DMS114 treated with DMSO at 0.1 percent for 48 hours (cell line): ENCODE results near the gene EPHA1.

Source experiments
- DNase-seq: peaks from one replicate; lab custom pipeline; 2025; ENCODE audit not compliant: unreplicated experiment; lab: John Stamatoyannopoulos, UW

Gene EPHA1

DNA sequence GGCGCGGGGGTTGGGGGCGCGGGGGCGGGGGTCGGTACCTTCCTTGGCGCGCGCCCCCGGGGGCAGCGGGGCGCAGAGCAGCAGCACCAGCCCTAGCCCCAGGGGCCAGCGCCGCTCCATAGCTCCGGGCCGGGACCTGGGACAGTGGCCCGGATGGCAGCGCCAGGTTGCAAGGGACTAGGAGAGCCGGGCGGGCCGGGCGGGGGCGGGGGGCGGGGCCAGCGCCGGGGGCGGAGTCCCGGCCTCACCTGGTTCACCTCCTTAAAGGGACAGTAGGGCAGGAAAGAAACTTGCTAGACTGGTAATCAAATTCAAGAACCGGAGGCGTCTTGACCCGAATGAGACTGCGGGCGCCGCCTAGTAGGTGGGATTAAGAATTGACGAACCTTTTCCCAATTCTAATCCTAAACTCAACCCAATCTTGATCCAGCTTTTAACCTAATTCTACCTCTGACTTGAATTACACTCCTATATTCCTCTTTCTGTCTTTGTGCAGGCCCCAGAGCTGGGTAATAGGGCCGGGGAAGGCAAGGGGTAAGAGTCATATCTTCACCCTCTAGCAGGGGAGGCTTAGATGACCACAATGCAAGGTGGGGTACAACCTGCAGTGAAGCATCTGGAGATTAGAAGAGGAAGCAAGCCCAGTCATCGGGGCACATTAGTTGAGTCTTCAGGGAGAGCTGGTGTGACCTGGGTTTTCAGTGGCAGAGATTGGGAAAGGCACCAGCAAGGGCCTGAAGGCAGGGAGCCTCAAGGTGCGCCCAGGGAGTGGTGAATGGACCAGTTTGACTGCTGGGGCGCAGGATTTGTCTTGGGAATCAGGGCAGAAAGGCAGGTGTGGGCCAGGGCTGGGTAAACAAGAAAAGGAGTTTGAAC, at the start of gene EPHA1:
TSS of gene EPHA1 (minus strand) at position 171 of the 876 bp plus-strand sequence. CDS start at position 120, 51 bp downstream.
- DNase-seq: no peak

DNA sequence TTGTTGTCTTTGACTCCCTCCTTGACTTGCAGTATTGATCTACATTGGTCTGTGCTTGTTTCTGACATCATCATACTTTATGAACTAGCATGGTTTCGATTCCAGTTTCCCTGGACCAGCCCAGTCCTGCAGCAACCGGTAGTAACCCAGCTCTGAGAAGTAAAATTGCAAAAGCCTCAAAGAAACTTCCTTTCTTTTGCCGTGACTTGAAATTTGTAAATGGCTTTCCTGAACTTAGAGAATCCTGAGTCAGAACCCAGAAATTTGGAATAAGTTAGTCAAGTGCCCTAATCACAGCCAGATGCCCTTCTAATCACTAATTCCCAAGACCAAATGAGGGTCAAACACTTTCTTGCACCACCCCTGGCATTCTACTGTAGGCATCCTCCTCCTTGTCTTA, 49.6 kb upstream of the EPHA1 start:
- DNase-seq: no peak

DNA sequence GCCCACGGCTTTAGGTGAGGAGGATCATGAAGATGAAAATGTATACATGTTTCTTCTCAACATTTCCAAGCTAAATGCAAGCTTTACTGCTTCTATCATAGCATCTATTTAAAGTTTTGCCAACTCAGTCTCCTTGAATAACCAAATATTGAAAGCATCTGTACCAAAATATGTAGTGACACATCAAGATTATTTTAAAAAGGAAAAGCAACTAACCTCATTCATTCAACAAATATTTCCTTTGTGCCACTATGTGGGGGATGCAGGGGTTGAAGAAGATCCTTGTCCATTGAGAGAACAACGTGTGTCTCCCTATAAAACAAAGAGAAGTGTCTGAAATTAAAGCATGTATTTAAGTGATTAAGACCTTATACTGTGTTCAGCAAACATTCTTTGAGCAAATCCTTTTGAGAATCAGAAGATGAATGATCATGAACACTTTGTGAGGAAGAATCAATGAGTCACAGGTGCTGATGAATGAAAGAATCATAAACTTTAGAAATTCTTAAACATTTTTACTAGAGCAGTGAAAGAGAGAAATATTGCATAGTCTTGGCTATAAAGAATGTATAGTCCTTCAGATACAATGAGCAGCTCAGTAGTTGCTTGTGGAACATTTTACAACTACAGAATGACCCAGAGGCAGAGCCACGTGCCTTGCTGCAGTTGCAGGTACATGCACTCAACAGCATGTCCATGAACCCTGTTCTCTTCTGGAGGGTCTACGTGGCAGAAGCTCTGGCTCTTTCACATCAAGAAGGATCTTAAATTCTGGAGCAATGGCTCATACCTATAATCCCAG, 48.5 kb upstream of the EPHA1 start:
- no peak for DNase-seq

DNA sequence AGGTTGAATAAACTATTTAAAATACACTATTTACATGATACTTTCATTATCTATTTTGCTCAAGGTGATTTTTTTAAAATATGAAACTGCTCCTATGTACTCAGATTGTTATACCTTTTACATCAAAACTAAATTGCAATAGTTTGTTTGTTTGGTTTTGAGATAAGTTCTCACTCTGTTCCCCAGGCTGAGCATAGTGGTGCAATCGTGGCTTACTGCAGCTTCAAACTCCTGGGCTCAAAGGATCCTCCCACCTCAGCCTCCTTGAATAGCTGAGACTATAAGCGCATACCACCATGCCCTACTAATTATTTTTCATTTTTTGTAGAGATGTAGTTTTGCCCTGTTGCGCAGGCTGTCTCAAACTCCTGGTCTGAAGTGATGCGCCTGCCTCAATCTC, 47.3 kb upstream of the EPHA1 start:
- no peak for DNase-seq

DNA sequence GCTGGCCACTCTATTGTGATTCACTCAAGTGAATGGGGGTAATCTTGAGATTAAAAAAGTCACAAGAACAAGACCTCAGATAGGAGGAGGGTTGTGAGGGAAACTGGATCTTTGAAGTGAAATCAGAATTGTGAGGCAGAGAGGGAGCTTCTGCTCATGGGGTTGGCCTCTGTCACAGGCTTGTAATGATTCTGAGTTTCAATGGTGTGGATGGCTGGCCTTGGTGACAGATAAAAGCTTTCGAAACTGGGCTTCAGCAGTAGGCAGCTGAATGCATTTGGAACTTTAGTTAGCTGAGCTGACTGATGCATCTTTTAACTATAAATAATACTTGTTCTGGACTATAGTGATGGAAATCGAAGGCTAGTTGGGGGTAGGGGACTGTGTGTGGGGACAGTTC, 46.8 kb upstream of the EPHA1 start:
- DNase-seq: no peak

DNA sequence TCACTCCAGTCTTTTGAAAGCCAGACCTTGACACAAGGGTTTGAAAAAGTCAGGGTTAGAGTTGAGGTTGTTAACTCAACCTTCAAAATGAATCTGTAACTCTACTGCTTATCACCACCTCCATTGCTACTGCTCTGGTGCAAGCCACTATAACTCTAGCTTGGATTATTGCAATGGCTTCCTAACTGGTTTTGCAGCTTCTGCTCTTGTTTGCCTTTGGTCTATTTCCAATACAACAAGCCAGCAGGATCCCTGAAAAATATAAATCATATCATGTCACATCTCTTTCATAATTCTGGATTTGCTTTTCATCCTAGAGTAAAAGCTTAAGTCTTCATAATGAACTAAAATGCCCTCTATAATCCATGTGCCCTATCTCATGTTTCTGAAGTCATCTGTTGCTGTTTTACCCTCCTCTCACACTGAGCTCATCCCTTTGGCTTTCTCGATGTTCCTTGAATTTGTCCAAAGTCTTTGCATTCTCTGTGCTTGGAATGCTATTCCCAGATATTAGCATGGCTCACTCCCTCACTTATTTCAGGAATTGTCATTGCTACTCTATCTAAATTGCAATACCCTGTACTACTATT, 45.5 kb upstream of the EPHA1 start:
- DNase-seq: no peak

DNA sequence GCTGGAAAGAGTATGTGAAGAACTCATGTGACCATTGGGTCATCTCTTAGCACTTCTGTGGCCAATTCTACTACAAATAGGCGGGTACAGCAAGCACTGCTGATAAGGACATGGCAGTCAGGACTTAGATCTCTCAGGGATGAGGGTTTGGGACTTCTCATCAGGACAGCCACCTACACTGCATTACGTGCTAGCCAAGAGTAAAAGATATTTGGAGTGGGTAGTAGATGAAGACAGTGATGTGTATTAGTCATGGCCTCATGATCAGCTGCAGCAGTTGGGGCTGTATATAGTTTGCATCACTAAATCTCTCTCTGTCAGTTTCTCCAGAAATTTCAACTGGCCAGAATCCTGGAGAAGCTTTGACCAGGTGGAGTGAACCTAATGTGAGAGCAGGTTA, 43.8 kb upstream of the EPHA1 start:
- no peak for DNase-seq

DNA sequence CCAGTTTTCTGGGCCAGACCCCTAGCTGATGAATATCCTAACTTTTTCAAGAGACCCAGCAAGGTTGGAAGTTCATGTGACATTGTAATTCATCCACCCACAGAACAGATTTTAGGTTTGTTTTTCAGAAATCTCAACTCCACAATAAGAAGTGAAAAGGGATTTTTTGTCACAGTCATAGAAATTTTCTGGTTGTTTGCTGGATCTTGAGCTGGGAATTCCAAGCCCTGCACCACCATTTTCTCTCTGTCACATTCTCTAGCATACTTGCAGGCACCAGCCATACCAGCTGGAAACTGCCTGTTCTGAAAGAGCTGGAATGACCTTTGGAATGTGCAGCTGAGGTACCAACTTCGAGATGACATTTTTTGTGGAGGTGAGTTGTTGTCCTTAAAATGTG, 43.1 kb upstream of the EPHA1 start:
- no peak for DNase-seq

DNA sequence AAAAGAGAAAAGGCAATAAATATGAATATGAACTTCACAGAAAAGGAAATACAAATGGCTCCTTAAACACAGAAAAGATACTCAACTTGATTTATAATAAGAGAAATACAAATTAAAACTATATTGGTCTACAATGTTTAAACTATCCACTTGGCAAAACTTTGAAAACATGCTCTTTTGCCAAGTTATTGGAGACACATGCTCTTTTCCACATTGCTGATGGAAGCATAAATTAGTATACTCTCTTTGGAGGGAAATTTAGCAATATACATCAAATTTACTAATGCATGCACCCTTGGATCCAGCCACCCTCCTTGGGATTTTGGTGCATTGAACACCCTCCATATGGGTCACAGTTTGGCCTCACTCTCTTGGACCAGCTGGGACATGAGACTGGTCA, 42.5 kb upstream of the EPHA1 start:
- DNase-seq: no peak

DNA sequence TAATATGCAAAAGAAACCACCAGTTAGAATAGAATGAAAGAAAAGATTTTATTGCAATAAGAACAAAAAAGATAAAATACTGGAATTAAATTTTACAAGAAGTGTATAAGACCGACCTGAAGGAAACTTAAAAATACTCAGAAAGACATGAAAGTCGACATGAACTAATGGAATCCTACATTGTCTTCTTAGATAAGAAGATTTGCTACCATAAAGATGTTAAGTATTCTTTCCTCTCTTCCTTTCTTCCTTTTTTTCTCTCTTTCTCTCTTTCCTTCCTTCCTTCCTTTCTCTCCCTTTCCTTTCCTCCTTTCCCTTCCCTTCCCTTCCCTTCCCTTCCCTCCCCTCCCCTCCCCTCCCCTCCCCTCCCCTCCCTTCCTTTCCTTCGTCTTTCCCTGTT, 41.1 kb upstream of the EPHA1 start:
- no peak for DNase-seq

DNA sequence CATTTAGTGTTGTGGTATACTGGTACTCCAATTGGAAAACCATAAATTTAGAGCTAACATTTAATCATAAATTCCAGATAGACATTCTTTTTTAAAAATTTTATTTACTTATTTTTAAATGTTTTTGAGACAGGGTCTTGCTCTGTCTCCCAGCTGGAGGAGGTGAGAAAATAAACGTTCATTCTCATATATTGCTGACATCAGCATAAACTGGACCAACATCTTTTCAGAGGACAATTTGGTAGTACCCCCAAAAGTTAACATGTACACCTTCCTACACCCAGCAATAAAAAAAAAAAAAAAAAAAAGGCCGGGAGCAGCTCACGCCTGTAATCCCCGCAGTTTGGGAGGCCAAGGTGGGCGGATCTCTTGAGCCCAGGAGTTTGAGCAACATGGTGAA, 39.8 kb upstream of the EPHA1 start:
- DNase-seq: no peak

DNA sequence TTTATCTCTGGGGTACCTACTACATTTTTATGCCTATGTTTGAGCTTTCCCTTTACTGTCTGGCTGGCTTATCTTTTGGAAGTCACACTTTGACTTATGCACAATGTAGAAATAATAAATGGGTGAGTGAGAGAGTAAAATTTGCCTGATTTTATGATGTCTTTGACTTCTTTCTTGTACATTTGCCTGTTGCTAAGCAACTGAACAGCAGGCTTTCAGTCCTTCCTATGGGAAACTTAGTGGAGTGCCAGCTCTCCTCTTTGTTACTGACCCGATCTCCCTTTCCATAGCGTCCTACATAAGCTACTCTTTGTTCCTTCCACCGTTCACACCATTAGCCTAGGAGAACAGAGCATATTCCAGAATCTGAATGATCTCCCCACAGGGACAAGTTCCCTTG, 38.8 kb upstream of the EPHA1 start:
- no peak for DNase-seq

DNA sequence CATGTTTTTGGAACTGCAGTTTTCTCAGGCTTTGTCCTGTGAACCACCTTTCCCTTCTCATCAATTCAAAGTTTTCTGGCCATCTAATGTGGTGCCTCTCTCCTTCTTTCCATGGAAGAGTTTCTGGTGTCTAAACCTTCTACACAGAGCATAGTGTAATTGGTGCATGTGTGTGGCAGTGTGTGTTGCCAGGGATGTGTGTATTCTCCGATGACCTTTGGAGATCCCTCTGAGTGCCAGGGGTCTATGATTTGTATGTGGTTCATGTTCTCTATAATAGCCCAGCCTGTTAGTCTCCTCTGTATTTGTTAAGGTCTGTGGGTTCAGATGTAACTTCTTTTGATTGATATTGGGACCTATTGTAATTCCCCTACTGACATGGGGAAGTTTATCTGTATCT, 36.1 kb upstream of the EPHA1 start:
- DNase-seq: no peak

DNA sequence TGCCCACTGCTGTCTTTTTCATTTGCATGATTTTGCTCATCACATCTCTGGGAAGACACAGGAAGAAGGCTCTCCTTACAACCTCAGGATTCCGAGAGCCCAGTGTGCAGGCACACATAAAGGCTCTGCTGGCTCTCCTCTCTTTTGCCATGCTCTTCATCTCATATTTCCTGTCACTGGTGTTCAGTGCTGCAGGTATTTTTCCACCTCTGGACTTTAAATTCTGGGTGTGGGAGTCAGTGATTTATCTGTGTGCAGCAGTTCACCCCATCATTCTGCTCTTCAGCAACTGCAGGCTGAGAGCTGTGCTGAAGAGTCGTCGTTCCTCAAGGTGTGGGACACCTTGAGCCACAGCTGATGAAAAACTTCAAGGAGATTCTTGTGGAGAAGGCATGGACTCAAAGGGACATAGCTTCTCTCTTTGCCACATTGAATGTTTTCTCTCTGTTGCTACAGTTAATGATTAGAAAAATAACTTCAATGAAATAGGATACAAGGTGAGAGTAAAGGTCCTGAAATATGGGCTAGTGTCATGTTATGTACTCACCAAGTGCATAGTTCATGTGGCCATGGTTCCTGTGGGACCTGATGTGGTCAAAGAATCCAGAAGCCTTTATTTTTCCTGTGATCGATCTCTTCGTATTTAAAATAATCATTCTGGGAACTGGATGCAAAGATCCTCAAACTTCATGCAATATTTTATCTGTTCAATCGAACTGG, 35.6 kb upstream of the EPHA1 start:
- DNase-seq: no peak

DNA sequence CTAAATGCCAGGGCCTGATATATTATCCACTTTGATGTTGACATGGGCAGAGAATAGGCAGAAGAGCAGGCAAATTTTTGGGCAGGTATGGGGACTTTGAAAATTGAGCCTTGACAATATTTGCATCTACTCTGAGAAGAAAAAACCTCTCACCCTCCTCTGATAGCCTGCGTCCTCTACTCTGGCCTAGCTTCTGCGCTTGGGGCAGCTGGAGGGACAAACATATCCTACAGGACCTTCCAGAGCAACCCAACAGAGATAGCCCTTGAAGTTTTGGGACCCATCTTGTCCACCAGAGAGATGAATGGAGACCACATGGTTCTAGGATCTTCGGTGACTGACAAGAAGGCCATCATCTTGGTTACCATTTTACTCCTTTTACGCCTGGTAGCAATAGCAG, 34.5 kb upstream of the EPHA1 start, which contains the start of gene TAS2R60:
TSS of gene TAS2R60 (plus strand) at position 301 of the 400 bp plus-strand sequence. CDS start at position 301, 0 bp downstream.
- no peak for DNase-seq

DNA sequence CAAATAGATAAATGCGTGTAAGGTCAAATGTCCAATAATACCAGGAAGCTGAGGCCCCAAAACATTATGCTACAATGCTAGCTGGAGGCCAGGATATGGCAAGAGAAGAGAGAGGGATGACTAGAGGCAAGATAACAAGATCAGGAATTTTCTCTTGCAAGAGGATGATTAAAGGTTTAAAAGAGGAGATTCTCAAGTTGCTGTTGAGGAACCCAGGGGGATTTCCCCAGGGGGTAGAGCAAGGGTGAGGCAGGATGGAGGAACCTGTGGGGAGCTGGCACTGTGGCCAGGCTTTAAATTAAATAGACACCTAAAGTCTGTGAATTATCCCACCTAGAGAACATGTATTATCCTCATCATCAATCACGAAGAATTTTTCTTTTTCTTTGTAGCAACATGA, 31.2 kb upstream of the EPHA1 start:
- DNase-seq: no peak

DNA sequence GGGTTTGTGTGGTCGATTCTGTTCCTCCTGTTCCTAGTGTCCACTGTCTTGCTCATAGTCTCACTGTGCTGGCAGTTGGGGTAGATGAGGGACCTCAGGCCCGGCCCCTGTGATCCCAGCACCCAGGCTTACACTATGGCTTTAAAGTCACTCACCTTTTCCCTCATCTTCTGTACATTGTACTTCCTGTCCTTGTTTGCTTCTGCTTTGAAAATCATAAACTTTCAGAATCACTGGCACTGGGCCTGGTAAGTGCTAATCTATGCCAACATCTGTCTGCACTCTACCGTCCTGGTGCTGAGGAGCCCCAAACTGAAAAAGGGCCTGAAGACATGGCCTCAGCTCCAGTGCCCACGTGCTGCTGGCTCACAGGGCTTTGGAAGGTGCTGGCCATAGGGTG, 28.9 kb upstream of the EPHA1 start:
- no peak for DNase-seq

DNA sequence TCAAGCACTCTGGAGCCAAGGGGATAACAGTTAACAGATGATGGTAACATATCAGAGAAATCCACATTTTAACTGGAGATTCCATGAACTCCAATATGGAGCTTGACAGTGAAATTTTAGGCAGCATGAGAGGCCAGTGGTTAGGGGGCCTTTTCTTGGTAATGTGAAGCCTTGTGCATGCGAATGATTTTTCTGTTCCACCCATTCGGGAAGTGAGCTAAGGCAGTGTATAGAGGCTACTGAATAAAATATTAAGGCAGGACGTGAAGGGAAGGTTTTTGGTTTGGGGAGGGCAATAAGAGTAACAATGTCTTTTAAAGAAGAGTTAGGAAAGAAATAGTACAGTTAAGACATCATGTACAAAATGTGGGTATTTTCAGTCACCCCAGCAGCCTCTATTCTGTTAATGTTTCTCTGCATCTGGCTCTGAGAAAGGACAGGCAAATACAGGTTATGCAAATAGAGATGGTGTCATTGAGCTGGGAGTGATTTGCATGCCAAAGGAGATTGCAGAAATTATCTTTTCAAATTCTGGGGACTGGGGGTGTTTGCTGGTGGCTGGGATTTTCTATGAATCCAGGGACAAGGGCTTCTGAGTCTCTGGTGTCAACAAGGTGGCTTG, 27.8 kb upstream of the EPHA1 start:
- DNase-seq: no peak

DNA sequence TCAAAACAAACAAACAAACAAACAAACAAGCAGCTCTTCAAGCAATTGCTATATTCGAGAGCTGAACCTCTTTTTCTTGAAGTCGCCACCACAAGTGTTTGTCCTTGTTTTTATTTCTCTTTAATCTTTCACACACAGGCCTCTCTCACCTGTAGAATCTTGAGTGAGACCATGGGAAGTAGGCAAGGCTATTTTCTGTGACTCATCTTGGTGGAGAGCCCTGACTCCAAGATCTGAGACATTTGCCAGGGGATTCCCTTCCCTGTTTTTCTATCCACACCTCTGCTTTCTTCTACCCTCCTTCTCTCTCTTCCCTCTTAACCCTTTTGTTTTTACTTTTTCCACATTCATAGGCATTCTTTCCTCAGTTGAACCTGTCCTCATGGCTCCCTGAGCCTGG, 26.6 kb upstream of the EPHA1 start:
- DNase-seq: no peak

DNA sequence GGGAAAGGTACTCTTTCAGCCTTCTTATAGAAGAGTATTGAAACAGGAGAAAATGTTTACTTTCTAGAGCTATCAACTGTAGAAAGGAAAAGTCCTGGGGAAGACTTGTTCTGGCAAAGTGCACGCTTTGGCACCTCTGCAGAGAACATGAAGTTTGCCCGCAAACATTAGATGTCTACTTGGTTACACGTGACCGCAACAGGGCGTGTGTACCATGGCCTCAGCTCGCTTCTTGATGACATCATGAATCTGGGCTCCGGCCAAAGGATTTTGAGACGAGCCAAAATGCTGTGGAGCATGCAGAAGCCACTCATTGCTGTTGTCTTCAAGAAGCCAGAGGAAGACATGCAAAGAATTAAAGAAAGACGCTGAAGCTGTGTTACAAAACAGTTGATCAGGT, 26.0 kb upstream of the EPHA1 start:
- DNase-seq: no peak

DNA sequence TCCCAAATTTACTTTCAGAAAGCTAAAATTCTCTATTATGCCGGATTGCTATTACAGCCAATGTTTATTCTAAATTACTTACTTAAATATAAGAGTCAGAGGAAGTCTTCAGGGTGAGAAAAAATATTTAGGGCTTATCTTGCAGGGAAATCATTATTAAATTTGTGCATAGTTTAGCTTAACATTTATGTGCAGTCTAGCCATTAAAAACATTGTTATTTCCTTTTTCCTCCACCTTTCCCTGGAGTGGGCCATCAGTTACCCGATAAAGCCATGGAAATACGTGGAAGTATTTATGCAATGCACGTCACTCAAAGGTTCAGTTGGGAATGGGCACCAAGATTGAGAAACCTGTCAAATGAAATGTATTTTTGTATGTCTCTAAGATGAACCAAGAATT, 25.1 kb upstream of the EPHA1 start:
- no peak for DNase-seq
